Ishikawa (cell line): ENCODE data around the gene PRSS53.

Source experiments
- CEBPB ChIP-seq: IDR thresholded peaks from 2 replicates; pipeline ENCODE4 v1.6.1; 2012
- CREB1 ChIP-seq: IDR thresholded peaks from 2 replicates; pipeline ENCODE4 v1.6.1; 2012; ENCODE audit warnings: low read depth
- EGR1 ChIP-seq: IDR thresholded peaks from 2 replicates; pipeline ENCODE4 v1.6.1; 2012
- EP300 ChIP-seq: IDR thresholded peaks from 2 replicates; pipeline ENCODE4 v1.6.1; 2012; ENCODE audit warnings: borderline replicate concordance
- FOXM1 ChIP-seq: IDR thresholded peaks from 2 replicates; pipeline ENCODE4 v1.6.1; 2012; ENCODE audit warnings: low read depth, borderline replicate concordance
- MAX ChIP-seq: IDR thresholded peaks from 2 replicates; pipeline ENCODE4 v1.6.1; 2012
- NFIC ChIP-seq: IDR thresholded peaks from 2 replicates; pipeline ENCODE4 v1.6.1; 2012
- RAD21 ChIP-seq: IDR thresholded peaks from 2 replicates; pipeline ENCODE4 v1.6.1; 2012; ENCODE audit warnings: low read depth
- REST ChIP-seq: IDR thresholded peaks from 2 replicates; pipeline ENCODE4 v1.6.1; 2012; ENCODE audit warnings: low read depth, mild to moderate bottlenecking
- TAF1 ChIP-seq: IDR thresholded peaks from 2 replicates; pipeline ENCODE4 v1.6.1; 2012; ENCODE audit warnings: low read depth, mild to moderate bottlenecking
- TCF12 ChIP-seq: IDR thresholded peaks from 2 replicates; pipeline ENCODE4 v1.6.1; 2012; ENCODE audit warnings: low read depth
- TEAD4 ChIP-seq: IDR thresholded peaks from 2 replicates; pipeline ENCODE4 v1.6.1; 2012
- USF1 ChIP-seq: IDR thresholded peaks from 2 replicates; pipeline ENCODE4 v1.6.1; 2012
- YY1 ChIP-seq: IDR thresholded peaks from 2 replicates; pipeline ENCODE4 v1.6.1; 2012; ENCODE audit warnings: low read depth
- ZBTB7A ChIP-seq: IDR thresholded peaks from 2 replicates; pipeline ENCODE4 v1.6.1; 2012; ENCODE audit warnings: low read depth

Gene PRSS53

GRCh38 chr16:31094424-31095120 lies 5.8 kb upstream of the PRSS53 start, which contains the start of gene VKORC1:
TSS of gene VKORC1 (minus strand) at chr16:31094797. CDS start at chr16:31094729, 68 bp downstream.
- TF ChIP-seq CREB1 (no peak), NFIC (0 out of 2 replicates have a peak, but pooled peaks have one; percentile 8), ZBTB7A (no peak), CEBPB (no peak), TCF12 (peak; percentile 33), REST (no peak), EP300 (peak; percentile 40; the same call in 1 of the 2 replicates), TAF1 (peak; percentile 72), USF1 (peak; percentile 23; the same call in 1 of the 2 replicates), RAD21 (no peak), EGR1 (no peak), MAX (peak; percentile 94), YY1 (peak; percentile 76; the same call in 1 of the 2 replicates), TEAD4 (peak; percentile 77), FOXM1 (peak; percentile 55; the same call in 1 of the 2 replicates)

- TF ChIP-seq EP300 (no peak), RAD21 (no peak), FOXM1 (no peak), ZBTB7A (no peak)
These were observed 5.3 kb upstream of the PRSS53 start for GRCh38 chr16:31094088-31094423.

GRCh38 chr16:31093132-31093703 lies 4.5 kb upstream of the PRSS53 start:
- no peak for TF ChIP-seq REST
- TF ChIP-seq EP300: no peak
- no peak for TF ChIP-seq ZBTB7A
- TF ChIP-seq EGR1: no peak

- TF ChIP-seq CEBPB (no peak), RAD21 (no peak), CREB1 (no peak), REST (no peak), NFIC (no peak), TAF1 (no peak), USF1 (no peak), ZBTB7A (no peak), TCF12 (no peak), EP300 (no peak), MAX (no peak), YY1 (no peak), TEAD4 (no peak), EGR1 (no peak), FOXM1 (no peak)
These were observed 3.6 kb upstream of the PRSS53 start for GRCh38 chr16:31092330-31092729.
